Tibial artery (tissue), 4 donors: Measurements from ENCODE around the gene LRIG1.

ENCODE experiments used
- DNase-seq, 2 donors: peaks; one replicate each; pipeline ENCODE4 v3.0.0-alpha.2; 2019
- H3K27ac ChIP-seq, 2 donors: fragments of 200-600 bp; sonication (generic) in 1 of 2; 1 replicate in 1 of 2; 2 replicates in 1 of 2; pipeline ENCODE4 v1.5.1; 2018 to 2019; ENCODE audit warnings: mild to moderate bottlenecking in 1 of 2
- H3K27me3 ChIP-seq, 2 donors: fragments of 200-600 bp; sonication (generic) in 1 of 2; one replicate each; pipeline versions ENCODE4 v1.5.1 to v1.6.0; 2016 to 2019
- H3K36me3 ChIP-seq, 3 donors: fragments of 200-600 bp; sonication (generic) in 2 of 3; one replicate each; pipeline ENCODE4 v1.5.1; 2016 to 2019; ENCODE audit warnings: mild to moderate bottlenecking in 2 of 3
- H3K4me1 ChIP-seq, 4 donors: fragments of 200-600 bp; sonication (generic) in 2 of 4; 1 replicate in 3 of 4; 2 replicates in 1 of 4; pipeline ENCODE4 v1.5.1; 2016 to 2019
- H3K4me3 ChIP-seq, 2 donors: fragments of 200-600 bp; sonication (generic) in 1 of 2; 1 replicate in 1 of 2; 2 replicates in 1 of 2; pipeline ENCODE4 v1.5.1; 2018 to 2019; ENCODE audit warnings: mild to moderate bottlenecking in 2 of 2
- H3K9me3 ChIP-seq, 3 donors: fragments of 200-600 bp; sonication (generic) in 1 of 3; one replicate each; pipeline ENCODE4 v1.5.1; 2016 to 2019
- intact Hi-C: fragments of 100-400 bp; cut with DNase I; formaldehyde crosslinking; loops from one replicate; pipeline ENCODE4 v1.15.0; 2023; ENCODE audit warnings: low total_unique reads
- TF ChIP-seq, protein P1 (sequence below), 2 experiments: fragments of 200-600 bp in 1 of 2; fragments of 450-650 bp in 1 of 2; IDR thresholded peaks; one replicate each; pipeline ENCODE4 v1.5.1; 2017 to 2019; ENCODE audit warnings: antibody characterized with exemption in 2 of 2, mild to moderate bottlenecking in 1 of 2, moderate library complexity in 1 of 2

The LRIG1 gene

DNA sequence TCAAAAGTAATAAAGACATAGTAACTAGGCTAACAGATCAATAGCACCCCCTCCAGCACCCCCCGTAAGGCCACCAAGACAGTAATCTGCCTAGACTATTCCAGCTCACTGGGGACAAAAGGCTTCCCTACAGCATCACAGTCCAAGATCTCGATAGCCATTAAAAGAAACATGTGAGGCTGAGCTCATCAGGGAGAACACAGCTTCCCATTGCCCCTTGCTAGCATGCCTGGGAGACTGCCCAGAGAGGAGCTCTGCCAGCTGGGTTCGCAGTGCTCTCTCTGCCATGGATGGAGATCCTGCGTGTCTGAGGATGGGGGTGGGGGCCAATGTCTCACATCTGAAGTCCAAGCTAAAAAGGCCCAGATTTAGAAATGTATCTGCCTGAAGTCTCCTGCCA is 17.8 kb downstream of the LRIG1 start:
- peaks cover 0 to 100% (median 86%) of the 10 kb centered on the region in 4 donors for H3K4me1 ChIP-seq
- TF ChIP-seq, protein P1, sequence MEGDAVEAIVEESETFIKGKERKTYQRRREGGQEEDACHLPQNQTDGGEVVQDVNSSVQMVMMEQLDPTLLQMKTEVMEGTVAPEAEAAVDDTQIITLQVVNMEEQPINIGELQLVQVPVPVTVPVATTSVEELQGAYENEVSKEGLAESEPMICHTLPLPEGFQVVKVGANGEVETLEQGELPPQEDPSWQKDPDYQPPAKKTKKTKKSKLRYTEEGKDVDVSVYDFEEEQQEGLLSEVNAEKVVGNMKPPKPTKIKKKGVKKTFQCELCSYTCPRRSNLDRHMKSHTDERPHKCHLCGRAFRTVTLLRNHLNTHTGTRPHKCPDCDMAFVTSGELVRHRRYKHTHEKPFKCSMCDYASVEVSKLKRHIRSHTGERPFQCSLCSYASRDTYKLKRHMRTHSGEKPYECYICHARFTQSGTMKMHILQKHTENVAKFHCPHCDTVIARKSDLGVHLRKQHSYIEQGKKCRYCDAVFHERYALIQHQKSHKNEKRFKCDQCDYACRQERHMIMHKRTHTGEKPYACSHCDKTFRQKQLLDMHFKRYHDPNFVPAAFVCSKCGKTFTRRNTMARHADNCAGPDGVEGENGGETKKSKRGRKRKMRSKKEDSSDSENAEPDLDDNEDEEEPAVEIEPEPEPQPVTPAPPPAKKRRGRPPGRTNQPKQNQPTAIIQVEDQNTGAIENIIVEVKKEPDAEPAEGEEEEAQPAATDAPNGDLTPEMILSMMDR (IDR thresholded peaks at IDR 0.05): no peak
- intact Hi-C loops: no loop called here
- no peaks in the 10 kb centered on the region for H3K27me3 ChIP-seq
- DNase-seq: peak; percentile 89 to 96
- H3K4me3 ChIP-seq: peak overlapping the region; percentile 4 to 25
- peak overlapping the region; percentile 91 to 99 for H3K27ac ChIP-seq
- no peaks in the 10 kb centered on the region for H3K9me3 ChIP-seq
- no peaks in the 10 kb centered on the region for H3K36me3 ChIP-seq

DNA sequence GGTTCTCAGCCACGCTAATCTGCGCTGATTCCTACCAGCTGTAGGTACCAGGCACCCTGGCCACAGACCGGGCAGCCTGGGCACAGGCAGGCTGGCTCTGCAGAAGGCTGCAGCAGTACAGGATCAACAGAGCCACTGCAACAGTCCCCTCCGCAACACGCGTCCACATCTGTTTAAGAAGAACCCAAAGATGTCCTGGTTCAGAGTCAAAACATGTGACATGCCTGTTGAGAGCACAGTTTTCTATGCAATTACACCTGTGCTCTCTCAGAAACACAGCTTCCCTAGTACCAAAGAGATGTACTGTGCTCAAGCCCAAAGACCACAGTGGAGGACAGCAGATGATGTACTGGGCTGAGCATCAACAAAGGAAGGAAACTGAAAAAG is 18.8 kb downstream of the LRIG1 start:
- no peak for DNase-seq
- Histone ChIP-seq H3K27me3 (no peaks in the 10 kb centered on the region), H3K9me3 (no peaks in the 10 kb centered on the region), H3K4me1 (peaks cover 0 to 100% (median 85%) of the 10 kb centered on the region in 4 donors), H3K36me3 (no peaks in the 10 kb centered on the region), H3K4me3 (no peak overlapping the region), H3K27ac (peak overlapping the region; percentile 91 to 99)
- TF ChIP-seq, protein P1 (IDR thresholded peaks at IDR 0.05): no peak
- intact Hi-C loops: no loop called here

DNA sequence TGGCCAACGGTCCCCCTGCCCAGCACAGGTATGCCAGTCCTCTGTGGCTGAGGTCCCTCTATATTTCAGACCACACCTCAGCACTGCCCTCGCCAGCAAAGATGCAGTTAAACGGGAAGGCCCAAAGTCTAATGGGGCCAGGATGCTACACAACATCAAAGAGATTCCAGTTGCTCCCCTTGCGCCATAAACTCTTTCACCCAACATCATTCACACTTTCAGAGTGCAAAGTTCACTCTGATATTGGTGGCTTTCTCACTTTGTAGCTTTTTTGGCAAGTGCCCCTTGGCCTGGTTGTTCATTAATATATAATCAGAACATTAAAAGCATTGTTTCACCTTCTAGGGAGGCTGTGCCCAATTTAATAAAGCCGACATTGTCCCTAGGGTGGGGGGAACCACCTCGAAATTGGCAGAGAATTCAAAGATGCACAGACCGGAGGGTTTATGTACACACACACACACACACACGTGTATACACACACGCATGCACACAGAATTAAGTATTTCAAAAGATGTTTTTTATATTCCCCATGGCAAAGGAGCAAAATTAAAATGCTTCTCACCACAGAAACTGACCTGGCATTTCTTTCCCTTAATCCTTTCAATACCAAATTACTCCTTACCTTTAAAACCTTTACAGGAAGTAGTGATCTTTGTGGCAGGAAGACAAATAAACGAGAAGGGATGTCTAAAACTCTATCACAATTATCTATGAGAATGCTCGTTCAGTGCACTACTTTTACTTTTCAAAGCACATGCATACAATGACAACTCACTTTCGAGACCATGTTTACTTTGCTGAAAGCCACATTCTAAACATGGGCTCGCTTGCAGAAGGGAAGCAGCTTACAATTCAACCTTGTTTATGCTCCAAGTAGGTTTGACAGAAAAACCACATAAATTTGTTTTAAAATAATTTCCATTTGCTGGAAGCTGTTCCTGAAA is 19.5 kb downstream of the LRIG1 start:
- H3K9me3 ChIP-seq: no peaks in the 10 kb centered on the region
- intact Hi-C loops: no loop called here
- DNase-seq: no peak
- H3K27me3 ChIP-seq: no peaks in the 10 kb centered on the region
- TF ChIP-seq, protein P1 (IDR thresholded peaks at IDR 0.05): no peak
- H3K4me1 ChIP-seq: peaks cover 0 to 100% (median 86%) of the 10 kb centered on the region in 4 donors
- H3K36me3 ChIP-seq: no peaks in the 10 kb centered on the region
- peak overlapping the region; percentile 91 to 99 for H3K27ac ChIP-seq
- H3K4me3 ChIP-seq: no peak overlapping the region

DNA sequence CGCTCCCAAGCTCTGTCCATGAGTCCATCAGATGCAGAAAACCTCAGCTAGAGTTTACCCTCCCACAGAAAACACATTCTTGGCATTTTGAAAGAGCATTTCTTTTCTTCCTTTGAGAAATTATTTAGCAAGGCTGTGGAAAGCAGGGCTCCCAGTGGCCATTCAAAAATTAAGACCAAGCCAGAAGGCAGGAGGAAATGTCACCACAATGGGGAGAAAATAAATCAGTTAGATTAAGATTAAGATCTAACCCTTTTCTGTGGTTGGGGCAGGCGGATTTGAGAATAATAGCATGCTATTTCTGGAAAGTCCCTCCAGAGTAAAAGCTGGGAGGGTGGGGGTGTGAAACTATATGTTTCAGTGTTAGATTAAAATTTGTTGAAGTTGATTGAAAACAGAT is 20.2 kb downstream of the LRIG1 start:
- Histone ChIP-seq H3K27ac (peak overlapping the region; percentile 91 to 99), H3K4me1 (peaks cover 0 to 100% (median 84%) of the 10 kb centered on the region in 4 donors), H3K9me3 (no peaks in the 10 kb centered on the region), H3K36me3 (no peaks in the 10 kb centered on the region), H3K27me3 (no peaks in the 10 kb centered on the region), H3K4me3 (no peak overlapping the region)
- TF ChIP-seq, protein P1 (IDR thresholded peaks at IDR 0.05): no peak
- intact Hi-C loops: no loop called here
- no peak for DNase-seq

DNA sequence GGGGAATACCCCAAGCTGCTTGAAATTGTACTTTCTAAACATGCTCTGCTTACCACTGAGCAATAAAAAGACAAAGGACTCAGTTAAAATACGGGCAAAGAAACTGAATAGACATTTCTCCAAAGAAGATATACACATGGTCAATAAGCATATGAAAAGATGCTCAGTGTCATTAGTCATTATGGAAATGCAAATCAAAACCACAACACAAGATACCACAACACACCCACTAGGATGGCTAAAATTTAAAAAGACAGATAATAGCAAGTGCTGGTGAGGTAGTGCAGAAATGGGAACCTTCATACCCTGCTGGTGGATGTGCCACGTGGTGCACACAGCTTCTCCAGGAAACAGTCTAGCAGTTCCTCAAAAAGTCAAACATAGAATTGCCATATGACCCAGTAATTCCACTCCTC is 21.3 kb downstream of the LRIG1 start:
- Histone ChIP-seq H3K36me3 (no peaks in the 10 kb centered on the region), H3K4me1 (peaks cover 0 to 100% (median 86%) of the 10 kb centered on the region in 4 donors), H3K4me3 (no peak overlapping the region), H3K27ac (peak overlapping the region; percentile 91 to 99), H3K27me3 (no peaks in the 10 kb centered on the region), H3K9me3 (no peaks in the 10 kb centered on the region)
- DNase-seq: no peak
- intact Hi-C loops: no loop called here
- TF ChIP-seq, protein P1 (IDR thresholded peaks at IDR 0.05): no peak
